OCI-LY3 (cell line): ENCODE measurements around the gene RNF34.
A peak's percentile ranks its signal among the peaks of the same experiment; 100 is the strongest.

Experiments
- H2AFZ ChIP-seq: fragments of 200-600, 300-600 bp; shearing (Covaris generic); 2 replicates; pipeline ENCODE4 v1.6.0; 2014; ENCODE audit warnings: antibody characterized with exemption, low read depth, low read length
- H3K27ac ChIP-seq: fragments of 200-600, 300-600 bp; sonication (generic); 2 replicates; pipeline ENCODE4 v1.5.1; 2014; ENCODE audit warnings: mild to moderate bottlenecking, low read length, moderate library complexity, mixed read lengths
- H3K27me3 ChIP-seq: fragments of 200-600, 300-600 bp; sonication (generic); 2 replicates; pipeline ENCODE4 v1.6.1; 2014; ENCODE audit warnings: low read depth, low read length, mixed read lengths
- H3K36me3 ChIP-seq: fragments of 200-600, 300-600 bp; sonication (generic); replicated peaks from 2 replicates; pipeline ENCODE3; 2014; ENCODE audit warnings: low read depth, low read length, mixed read lengths
- H3K4me1 ChIP-seq: fragments of 300-600, 200-600 bp; sonication (generic); 2 replicates; pipeline ENCODE4 v1.6.1; 2014; ENCODE audit warnings: low read length, mixed read lengths
- H3K4me2 ChIP-seq: fragments of 200-600, 300-600 bp; sonication (generic); 2 replicates; pipeline ENCODE4 v1.6.1; 2014; ENCODE audit warnings: low read length, mixed read lengths
- H3K4me3 ChIP-seq: fragments of 300-600, 200-600 bp; sonication (generic); 2 replicates; pipeline ENCODE4 v1.5.1; 2014; ENCODE audit warnings: antibody characterized with exemption, mild to moderate bottlenecking, low read length, moderate library complexity
- H3K79me2 ChIP-seq: fragments of 300-600, 200-600 bp; shearing (Covaris generic); 2 replicates; pipeline ENCODE4 v1.6.1; 2014; ENCODE audit warnings: mild to moderate bottlenecking, low read length, mixed read lengths
- H3K9ac ChIP-seq: fragments of 300-600, 200-600 bp; shearing (Covaris generic); 2 replicates; pipeline ENCODE4 v1.6.0; 2014; ENCODE audit warnings: mild to moderate bottlenecking, low read length, moderate library complexity
- H3K9me3 ChIP-seq: fragments of 200-600, 300-600 bp; shearing (Covaris generic); 2 replicates; pipeline ENCODE4 v1.6.1; 2014; ENCODE audit warnings: low read length, mixed read lengths; ENCODE audit not compliant: insufficient read depth
- H4K20me1 ChIP-seq: fragments of 200-600, 300-600 bp; sonication (generic); 2 replicates; pipeline ENCODE4 v1.6.1; 2016; ENCODE audit warnings: low read length, mixed read lengths; ENCODE audit not compliant: insufficient read depth
- CTCF ChIP-seq: fragments of 200-600, 300-600 bp; sonication (generic); IDR thresholded peaks from 2 replicates; pipeline ENCODE4 v1.5.1; 2014; ENCODE audit warnings: antibody characterized with exemption, low read length, low read depth
- EZH2phosphoT487 ChIP-seq: fragments of 200-600 bp; shearing (Covaris generic); IDR thresholded peaks from 2 replicates; pipeline ENCODE4 v1.6.1; 2018; ENCODE audit warnings: antibody characterized with exemption, mixed run types, low read depth

Gene RNF34

GRCh38 chr12:121356657-121357056 lies 43.3 kb upstream of the RNF34 start:
- H3K4me1 ChIP-seq = peaks cover 4% of the 10 kb centered on the region

GRCh38 chr12:121357331-121357730 lies 42.6 kb upstream of the RNF34 start:
- Histone ChIP-seq H3K4me3 (no peak overlapping the region), H3K4me2 (no peak overlapping the region), H2AFZ (no peak overlapping the region), H3K79me2 (no peaks in the 10 kb centered on the region), H4K20me1 (no peaks in the 10 kb centered on the region), H3K27me3 (no peaks in the 10 kb centered on the region), H3K36me3 (no peaks in the 10 kb centered on the region), H3K4me1 (peaks cover 4% of the 10 kb centered on the region), H3K27ac (no peak overlapping the region), H3K9me3 (no peaks in the 10 kb centered on the region), H3K9ac (no peak overlapping the region)
- TF ChIP-seq CTCF (no peak), EZH2phosphoT487 (no peak)

More at GRCh38 chr12:121356657-121357056, 43.3 kb upstream of the RNF34 start:
- Histone ChIP-seq H2AFZ (no peak overlapping the region), H3K27ac (no peak overlapping the region), H3K9ac (no peak overlapping the region), H3K79me2 (peaks cover 6% of the 10 kb centered on the region), H3K36me3 (no peaks in the 10 kb centered on the region), H3K27me3 (no peaks in the 10 kb centered on the region), H3K4me2 (no peak overlapping the region), H3K4me3 (no peak overlapping the region), H4K20me1 (no peaks in the 10 kb centered on the region), H3K9me3 (no peaks in the 10 kb centered on the region)
- no peak for TF ChIP-seq EZH2phosphoT487
- no peak for TF ChIP-seq CTCF

DNA sequence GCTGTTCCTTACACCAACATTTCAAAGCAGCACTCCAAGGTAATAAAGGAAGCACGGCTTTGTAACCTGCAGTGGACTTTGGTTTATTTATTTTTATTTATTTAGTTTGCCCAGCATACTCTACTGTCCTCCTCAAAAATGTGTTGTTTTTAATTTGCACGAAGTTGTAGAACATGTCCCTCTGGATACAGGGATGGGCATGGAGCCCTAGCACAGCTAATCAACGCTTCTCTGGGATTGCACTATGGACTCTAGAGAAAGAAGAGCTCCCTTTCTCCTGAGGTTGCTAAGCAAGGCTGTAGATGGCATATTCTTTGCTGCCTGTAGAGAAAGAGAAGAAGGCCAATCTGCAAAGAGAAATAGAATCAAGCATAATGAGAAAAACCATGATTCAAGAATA lies 41.8 kb upstream of the RNF34 start:
- Histone ChIP-seq H3K4me2 (no peak overlapping the region), H2AFZ (no peak overlapping the region), H3K79me2 (no peaks in the 10 kb centered on the region)

DNA sequence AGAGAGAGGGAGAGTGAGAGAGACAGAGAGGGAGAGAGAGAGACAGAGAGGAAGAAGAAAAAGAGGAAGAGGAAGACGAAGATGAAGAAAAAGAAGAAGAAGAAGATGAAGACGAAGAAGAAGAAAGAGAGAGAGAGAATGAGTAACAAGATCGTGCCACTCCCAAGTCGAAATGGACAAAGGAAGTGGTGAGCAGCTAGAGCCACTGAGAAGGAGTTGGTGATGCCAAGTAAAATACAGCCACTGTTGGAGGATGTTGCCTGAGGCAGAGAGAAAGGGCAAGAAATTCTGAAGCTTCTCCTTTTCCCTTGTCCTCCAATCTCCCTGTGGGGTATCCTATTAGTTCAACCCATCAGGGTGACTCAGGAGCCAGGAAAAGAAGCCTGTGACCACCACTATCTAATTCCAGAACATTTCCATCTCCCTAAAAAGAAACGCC lies 35.2 kb upstream of the RNF34 start:
- H3K9me3 ChIP-seq = no peaks in the 10 kb centered on the region
- H3K27ac ChIP-seq = no peak overlapping the region
- H3K9ac ChIP-seq = no peak overlapping the region
- peaks cover 22% of the 10 kb centered on the region for H3K27me3 ChIP-seq
- H3K4me1 ChIP-seq = no peaks in the 10 kb centered on the region
- no peak overlapping the region for H3K4me3 ChIP-seq
- no peaks in the 10 kb centered on the region for H4K20me1 ChIP-seq
- H2AFZ ChIP-seq = peak overlapping the region; percentile 33
- H3K79me2 ChIP-seq = no peaks in the 10 kb centered on the region
- TF ChIP-seq CTCF (no peak), EZH2phosphoT487 (no peak)
- no peak overlapping the region for H3K4me2 ChIP-seq
- no peaks in the 10 kb centered on the region for H3K36me3 ChIP-seq

More for the DNA sequence above, 41.8 kb upstream of the RNF34 start:
- H3K4me1 ChIP-seq = peaks cover 2% of the 10 kb centered on the region
- no peak for TF ChIP-seq CTCF
- no peak for TF ChIP-seq EZH2phosphoT487
- no peak overlapping the region for H3K4me3 ChIP-seq
- H3K9ac ChIP-seq = no peak overlapping the region
- no peaks in the 10 kb centered on the region for H3K27me3 ChIP-seq
- no peaks in the 10 kb centered on the region for H3K9me3 ChIP-seq
- no peaks in the 10 kb centered on the region for H4K20me1 ChIP-seq
- H3K36me3 ChIP-seq = no peaks in the 10 kb centered on the region
- H3K27ac ChIP-seq = no peak overlapping the region
